ENCODE results near the gene DIAPH2.

The DIAPH2 gene

GRCh38 chrX:97616883-97617530 is 932.4 kb downstream of the DIAPH2 start:
- DNase-seq = no peak

- no peak for DNase-seq
Measured at GRCh38 chrX:97619499-97619898, 934.9 kb downstream of the DIAPH2 start.

- DNase-seq = no peak
Measured at GRCh38 chrX:97622111-97622510, 937.5 kb downstream of the DIAPH2 start.

GRCh38 chrX:97628326-97628725 is 943.7 kb downstream of the DIAPH2 start:
- no peak for DNase-seq

GRCh38 chrX:97628807-97629596 is 944.4 kb downstream of the DIAPH2 start:
- no peak for DNase-seq

- no peak for DNase-seq
Measured at GRCh38 chrX:97629597-97629985, 944.9 kb downstream of the DIAPH2 start.

- no peak for DNase-seq
Measured at GRCh38 chrX:97633798-97634197, 949.2 kb downstream of the DIAPH2 start.

- DNase-seq = no peak
Measured at GRCh38 chrX:97636473-97637140, 952.0 kb downstream of the DIAPH2 start.

- DNase-seq = no peak
Measured at GRCh38 chrX:97637289-97637688, 952.6 kb downstream of the DIAPH2 start.

GRCh38 chrX:97638621-97639020 is 954.0 kb downstream of the DIAPH2 start:
- DNase-seq = no peak

GRCh38 chrX:97639526-97639925 is 954.9 kb downstream of the DIAPH2 start:
- no peak for DNase-seq
